Stimulated activated CD4-positive, alpha-beta T cell treated with anti-CD3 and anti-CD28 coated beads, Interleukin-2, amount 100 ng/mL, for 24 hours (primary cell): ENCODE results near the gene LRRN3.

Source experiments
- DNase-seq, 2 donors: peaks; one replicate each; pipeline ENCODE4 v3.0.0-alpha.2; 2020

Gene LRRN3

GRCh38 chr7:111080495-111081105 lies 10.3 kb upstream of the LRRN3 start:
- no peak for DNase-seq

GRCh38 chr7:111081546-111082267 lies 9.2 kb upstream of the LRRN3 start:
- no peak for DNase-seq

GRCh38 chr7:111082351-111082750 lies 8.6 kb upstream of the LRRN3 start:
- DNase-seq = no peak

- peak in 1 of 2 donors; percentile 57 for DNase-seq
Observed at GRCh38 chr7:111083413-111083812, 7.5 kb upstream of the LRRN3 start.

GRCh38 chr7:111085356-111085755 lies 5.6 kb upstream of the LRRN3 start:
- no peak for DNase-seq

GRCh38 chr7:111086532-111086931 lies 4.4 kb upstream of the LRRN3 start:
- no peak for DNase-seq

- DNase-seq = no peak
Observed at GRCh38 chr7:111088328-111088727, 2.6 kb upstream of the LRRN3 start.

GRCh38 chr7:111089822-111090426 lies 1.0 kb upstream of the LRRN3 start:
- no peak for DNase-seq

GRCh38 chr7:111091593-111092358 lies 849 bp downstream of the LRRN3 start:
- DNase-seq = no peak

GRCh38 chr7:111092406-111093236 lies 1.7 kb downstream of the LRRN3 start:
- no peak for DNase-seq

- no peak for DNase-seq
Observed at GRCh38 chr7:111093496-111093895, 2.6 kb downstream of the LRRN3 start.

GRCh38 chr7:111094419-111094818 lies 3.5 kb downstream of the LRRN3 start:
- DNase-seq = no peak

GRCh38 chr7:111096997-111097396 lies 6.1 kb downstream of the LRRN3 start:
- no peak for DNase-seq

GRCh38 chr7:111098011-111098925 lies 7.3 kb downstream of the LRRN3 start:
- DNase-seq = peak; percentile 58 to 67

GRCh38 chr7:111098926-111099250 lies 8.0 kb downstream of the LRRN3 start:
- no peak for DNase-seq

GRCh38 chr7:111101856-111102646 lies 11.1 kb downstream of the LRRN3 start:
- no peak for DNase-seq

GRCh38 chr7:111103136-111103535 lies 12.2 kb downstream of the LRRN3 start:
- DNase-seq = no peak

- no peak for DNase-seq
Observed at GRCh38 chr7:111103678-111104274, 12.8 kb downstream of the LRRN3 start.

GRCh38 chr7:111104710-111105109 lies 13.8 kb downstream of the LRRN3 start:
- DNase-seq = no peak

- no peak for DNase-seq
Observed at GRCh38 chr7:111105269-111105668, 14.3 kb downstream of the LRRN3 start.
